HepG2 (cell line): ENCODE results near the gene NFX1. TPM values are rescaled to one million over a fixed set of nuclear protein-coding genes. Genes with fewer than 3 reads are reported as not detected.

Experiments used
- ATAC-seq: fragments of 200-7000 bp; cut with Tn5 transposase; 3 replicates; pipeline ENCODE4 v1.9.1; 2020; ENCODE audit warnings: mild to moderate bottlenecking, moderate library complexity
- BruUV-seq: library from RNA; stranded (reverse); fragments of 400-500 nt; replicated peaks from 2 replicates; lab custom pipeline; 2021; lab: Mats Ljungman, UMichigan
- CTCF ChIA-PET: fragments of 300-600 bp; formaldehyde crosslinking; extraction: SDS; loops from one replicate; lab custom pipeline; 2021; ENCODE audit warnings: low total read pairs, inconsistent platforms, low intra/inter-chr PET ratio; lab: Yijun Ruan, JAX
- POLR2A ChIA-PET: fragments of 350-600 bp; sonication (Branson Sonifier 250); formaldehyde crosslinking; loops from one replicate; lab custom pipeline; 2020; ENCODE audit warnings: antibody characterized with exemption, inconsistent platforms; lab: Yijun Ruan, JAX
- DNase-seq: peaks from one replicate; pipeline ENCODE4 v3.0.0-alpha.2; 2015; ENCODE audit warnings: low spot score
- FAIRE-seq: peaks from 3 replicates; lab custom pipeline; 2011; peaks lifted over from hg19 to GRCh38; lab: Jason Lieb, UNC
- H2AFZ ChIP-seq: one replicate; pipeline ENCODE4 v1.6.1; 2011; ENCODE audit warnings: low read length, inconsistent platforms
- H3K27ac ChIP-seq: fragments of 300-600 bp; 3 replicates; pipeline ENCODE4 v1.8.0; 2011; ENCODE audit warnings: mixed run types, mild to moderate bottlenecking, mixed read lengths, low read length, inconsistent platforms; ENCODE audit not compliant: insufficient read depth; ENCODE audit errors: extremely low read length
- H3K27me3 ChIP-seq, 2 experiments: fragments of 200-600 bp in 1 of 2; 2 replicates in 1 of 2; 3 replicates in 1 of 2; pipeline versions ENCODE4 v1.6.0 to v1.8.0; 2011; ENCODE audit warnings: low read length in 2 of 2, mild to moderate bottlenecking in 2 of 2, moderate library complexity in 2 of 2, inconsistent platforms in 1 of 2; ENCODE audit not compliant: insufficient read depth in 2 of 2, control insufficient read depth in 1 of 2
- H3K36me3 ChIP-seq, 2 experiments: fragments of 200-600 bp in 1 of 2; replicated peaks in 1 of 2; 2 replicates in 1 of 2; 3 replicates in 1 of 2; pipeline versions ENCODE4 v1.5.1 to v1.8.0; 2011; ENCODE audit warnings: low read length in 2 of 2, inconsistent platforms in 1 of 2; ENCODE audit not compliant: insufficient read depth in 2 of 2, control insufficient read depth in 1 of 2
- H3K4me1 ChIP-seq: 2 replicates; pipeline ENCODE4 v1.5.1; 2012; ENCODE audit warnings: low read length, inconsistent platforms; ENCODE audit not compliant: insufficient read depth
- H3K4me2 ChIP-seq: 2 replicates; pipeline ENCODE4 v1.6.0; 2011; ENCODE audit warnings: low read depth, low read length, inconsistent platforms
- H3K4me3 ChIP-seq, 3 experiments: fragments of 200-600 bp in 1 of 3; sonication (generic), shearing (Covaris generic) in 1 of 3; replicated peaks in 1 of 3; 2 replicates each; pipeline ENCODE4 v1.5.1; 2011 to 2016; ENCODE audit warnings: low read length in 3 of 3, inconsistent platforms in 2 of 3, low read depth in 2 of 3, mild to moderate bottlenecking in 2 of 3, control low read depth in 1 of 3, mixed read lengths in 1 of 3; ENCODE audit not compliant: insufficient read depth in 1 of 3
- H3K79me2 ChIP-seq: one replicate; pipeline ENCODE4 v1.6.1; 2011; ENCODE audit warnings: low read length, inconsistent platforms; ENCODE audit not compliant: insufficient read depth
- H3K9ac ChIP-seq: 2 replicates; pipeline ENCODE4 v1.6.0; 2011; ENCODE audit warnings: mild to moderate bottlenecking, low read depth, low read length, inconsistent platforms; ENCODE audit not compliant: insufficient read depth
- H3K9me3 ChIP-seq: 2 replicates; pipeline ENCODE4 v1.5.1; 2012; ENCODE audit warnings: mild to moderate bottlenecking, low read length
- H4K20me1 ChIP-seq: 2 replicates; pipeline ENCODE4 v1.6.0; 2011; ENCODE audit warnings: inconsistent platforms, mild to moderate bottlenecking, low read length, moderate library complexity; ENCODE audit not compliant: insufficient read depth
- MTA3 ChIP-seq: sonication (generic); formaldehyde crosslinking; IDR thresholded peaks from 2 replicates; pipeline ENCODE4 v1.4.0; 2020; ENCODE audit warnings: missing genetic modification reagents
- RBFOX2 ChIP-seq: fragments of 200-400 bp; formaldehyde crosslinking; IDR thresholded peaks from 2 replicates; pipeline ENCODE4 v1.6.1; 2017; ENCODE audit warnings: low read depth, mild to moderate bottlenecking, low read length
- ZNF703 ChIP-seq: sonication (generic); formaldehyde crosslinking; IDR thresholded peaks from 2 replicates; pipeline ENCODE4 v1.5.1; 2020; ENCODE audit warnings: missing genetic modification reagents, mild to moderate bottlenecking, moderate library complexity, borderline replicate concordance
- WGBS: methylation state at CpG from one replicate; pipeline ENCODE4 v1.1.6; 2017; ENCODE audit warnings: low lambda C conversion rate; 5-methylcytosine and 5-hydroxymethylcytosine counted together
- in situ Hi-C: cut with HindIII; loops from 2 replicates; pipeline ENCODE4 v1.10.0; 2017; ENCODE audit warnings: low pct_unique_long_range_greater_than_20kb; ENCODE audit not compliant: extremely low pct_ligation_motif_present
- intact Hi-C: fragments of 100-400 bp; cut with micrococcal nuclease; formaldehyde crosslinking; loops from one replicate; pipeline ENCODE4 v1.10.0; 2022; ENCODE audit not compliant: unreplicated experiment
- polyA plus RNA-seq, 8 experiments: library from polyadenylated mRNA; depleted of rRNA in 3 of 8; stranded (reverse) in 7 of 8; unstranded in 1 of 8; fragments of >200 nt; fragmentation: Illumina TruSeq in 4 of 8; extraction: Trizol in 4 of 8; gene quantifications; 2 replicates each; pipeline versions ENCODE4 v1.2.1 to v1.2.3, GENCODE V29; 2011 to 2016; ENCODE audit warnings: low read depth in 4 of 8, missing spikeins in 1 of 8, mixed read lengths in 1 of 8; ENCODE audit not compliant: insufficient read depth in 1 of 8
- total RNA-seq, 5 experiments: library from RNA; depleted of rRNA; stranded (reverse); fragments of >200 nt; fragmentation: Illumina TruSeq; extraction: Trizol; gene quantifications; 2 replicates each; pipeline ENCODE4 v1.2.3, GENCODE V29; 2016; ENCODE audit warnings: low read depth in 1 of 5

NFX1 gene
- total and polyA plus RNA-seq, 2 of the 13 experiments (the other 11 are each of a cell fraction or from before 2014, with no cell fraction given): 23.9 to 27.5 TPM

GRCh38 chr9:33255014-33255413 is 35.3 kb upstream of the NFX1 start:
- WGBS: 93% methylated on average over 7 of the region's 8 CpGs

GRCh38 chr9:33255471-33255870 is 34.8 kb upstream of the NFX1 start:
- Histone ChIP-seq H3K4me1 (no peaks in the 10 kb centered on the region), H3K36me3 (peaks cover 34 to 74% of the 10 kb centered on the region in 2 experiments), H3K4me2 (no peak overlapping the region), H3K79me2 (no peaks in the 10 kb centered on the region), H2AFZ (no peak overlapping the region), H4K20me1 (no peaks in the 10 kb centered on the region; the same call in 1 of the 2 replicates), H3K27me3 (no peaks in the 10 kb centered on the region), H3K27ac (no peak overlapping the region), H3K9me3 (no peaks in the 10 kb centered on the region), H3K4me3 (no peak overlapping the region), H3K9ac (no peak overlapping the region)
- ChIA-PET POLR2A (no interaction called here), CTCF (no interaction called here)
- DNase-seq (no peak), ATAC-seq (no peak), FAIRE-seq (no peak)
- peak; percentile 27; the same call in 1 of the 2 replicates for TF ChIP-seq RBFOX2
- TF ChIP-seq MTA3 (CRISPR knock-in tag): no peak
- 92% methylated on average over 4 of the region's 4 CpGs for WGBS
- no TSS peak for BruUV-seq
- intact Hi-C loops (no loop called here), in situ Hi-C loops (no loop called here)

More at GRCh38 chr9:33255014-33255413, 35.3 kb upstream of the NFX1 start:
- Histone ChIP-seq H3K4me1 (no peaks in the 10 kb centered on the region), H2AFZ (no peak overlapping the region), H3K9me3 (no peaks in the 10 kb centered on the region), H3K27ac (no peak overlapping the region), H3K4me3 (no peak overlapping the region), H3K4me2 (no peak overlapping the region), H4K20me1 (no peaks in the 10 kb centered on the region; the same call in 1 of the 2 replicates), H3K27me3 (no peaks in the 10 kb centered on the region), H3K36me3 (peaks cover 35 to 71% of the 10 kb centered on the region in 2 experiments), H3K79me2 (no peaks in the 10 kb centered on the region), H3K9ac (no peak overlapping the region)
- DNase-seq (no peak), FAIRE-seq (no peak), ATAC-seq (no peak)
- in situ Hi-C loops: no loop called here
- ChIA-PET POLR2A (no interaction called here), CTCF (no interaction called here)
- TF ChIP-seq RBFOX2 (peak; percentile 21; the same call in 1 of the 2 replicates), ZNF703 (CRISPR knock-in tag) (no peak)
- no TSS peak for BruUV-seq
- intact Hi-C loops: no loop called here
